Right cardiac atrium (tissue), 5 donors: ENCODE results near the gene TAF7L. TPM values are rescaled to one million over a fixed set of nuclear protein-coding genes. Genes with fewer than 3 reads are reported as not detected.

Source experiments
- ATAC-seq, 2 donors: fragments of 200-7000 bp; cut with Tn5 transposase; one replicate each; pipeline versions ENCODE4 v1.8.0 to v1.9.1; 2020; ENCODE audit warnings: moderate library complexity in 2 of 2, mild to moderate bottlenecking in 1 of 2
- DNase-seq, 3 donors: peaks; one replicate each; pipeline ENCODE4 v3.0.0-alpha.2; 2020
- H3K27ac ChIP-seq: one replicate; pipeline ENCODE4 v1.5.1; 2013; ENCODE audit warnings: mild to moderate bottlenecking, low read length, control low read depth, moderate library complexity
- H3K27me3 ChIP-seq: one replicate; pipeline ENCODE4 v1.6.1; 2013; ENCODE audit not compliant: control insufficient read depth, insufficient read depth
- H3K4me1 ChIP-seq: one replicate; pipeline ENCODE4 v1.6.1; 2013; ENCODE audit warnings: low read length; ENCODE audit not compliant: control insufficient read depth, insufficient read depth
- H3K4me3 ChIP-seq: one replicate; pipeline ENCODE4 v1.5.1; 2013; ENCODE audit warnings: low read length, control low read depth
- H3K9me3 ChIP-seq: one replicate; pipeline ENCODE4 v1.6.1; 2013; ENCODE audit warnings: low read length; ENCODE audit not compliant: control insufficient read depth
- WGBS: extraction: QIAGEN DNeasy Blood & Tissue Kit; methylation state at CpG from one replicate; pipeline ENCODE4 v1.1.7; 2013; 5-methylcytosine and 5-hydroxymethylcytosine counted together
- intact Hi-C, 4 donors: fragments of 100-400 bp; cut with DNase I; formaldehyde crosslinking; loops; one replicate each; pipeline versions ENCODE4 v1.11.0 to v1.14.0; 2022 to 2023
- polyA plus RNA-seq: library from polyadenylated mRNA; stranded (reverse); fragments of 200-250 nt; gene quantifications from one replicate; pipeline ENCODE4 v1.2.3, GENCODE V29; 2013
- total RNA-seq, 4 donors: library from RNA; stranded (reverse); fragmentation: NEBNext Ultra II Directional; extraction: Animal tissue kit (Norgen Biotek cat#: 25700); gene quantifications; one replicate each; pipeline ENCODE4 v1.2.1, GENCODE V29; 2021
- donor health status: healthy with polysubstance abuse.
- donor health status: DM: no; HTN: yes; CAD: no.
- donor health status: DM: no; HTN: no; CAD: no.
- donor health status: DM: no; HTN: yes; CAD: no; lungs with severe emphysema.
- donor health status: DM: yes; HTN: yes; CAD: no.

TAF7L gene
- total and polyA plus RNA-seq, 5 donors, result not detected

DNA sequence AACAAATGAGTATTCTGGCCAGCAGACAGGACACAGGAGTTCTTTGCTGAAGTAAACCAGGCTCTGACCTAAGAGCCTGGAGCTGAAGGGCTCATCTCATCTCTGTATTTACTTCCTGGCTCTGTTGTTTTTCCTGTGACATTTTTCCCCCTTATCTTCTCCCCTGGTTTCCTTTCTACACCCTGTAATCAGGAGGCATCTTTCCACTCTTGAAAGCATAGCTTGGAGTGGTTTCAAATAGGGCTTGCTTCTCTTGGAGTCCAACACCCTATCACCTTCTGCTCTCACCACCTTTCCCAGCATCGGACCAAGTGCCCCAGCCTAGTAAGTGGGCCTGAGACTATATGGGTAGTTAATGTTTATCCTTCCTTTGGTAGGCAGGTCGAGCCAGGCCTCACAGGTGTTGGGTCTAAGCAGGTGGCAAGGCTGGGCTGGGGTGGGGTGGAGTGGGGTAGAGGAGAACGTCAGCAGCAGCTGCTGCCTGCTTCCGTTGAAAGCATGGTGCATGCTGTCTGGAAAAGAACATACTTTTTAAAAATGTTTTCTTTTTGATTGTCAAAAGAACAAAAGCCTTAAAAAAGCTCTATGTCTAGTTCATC is 70.4 kb downstream of the TAF7L start:
- no peaks in the 10 kb centered on the region for H3K4me1 ChIP-seq
- WGBS, result 50% methylated on average over 4 of the region's 4 CpGs
- no peaks in the 10 kb centered on the region for H3K27me3 ChIP-seq
- intact Hi-C loops, result no loop called here
- ATAC-seq (no peak), DNase-seq (no peak)
- H3K4me3 ChIP-seq, result no peak overlapping the region
- no peak overlapping the region for H3K27ac ChIP-seq
- H3K9me3 ChIP-seq, result no peaks in the 10 kb centered on the region

DNA sequence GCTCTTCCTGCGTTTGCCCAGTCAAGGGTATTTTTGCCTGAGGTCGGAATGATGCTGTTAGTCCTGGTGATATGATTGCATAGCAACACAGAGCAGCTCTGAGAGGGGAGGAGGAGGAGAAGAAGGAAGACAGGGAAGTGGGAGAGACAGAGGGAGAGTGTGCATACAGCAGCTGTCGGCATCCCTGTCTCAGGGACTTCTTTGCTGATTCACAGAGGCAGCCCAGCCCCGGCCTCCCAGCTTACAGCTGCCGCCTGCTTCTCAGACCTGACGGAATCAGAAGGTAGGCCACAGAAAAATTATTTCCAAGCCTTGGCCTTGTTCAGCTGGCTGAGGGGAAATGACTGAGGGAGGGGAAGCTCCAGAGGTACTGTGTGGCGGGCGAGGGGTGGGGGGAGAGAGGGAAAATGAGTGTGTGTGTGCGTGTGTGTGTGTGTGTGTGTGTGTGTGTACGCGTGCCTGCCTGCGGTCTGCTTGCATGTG is 71.2 kb downstream of the TAF7L start:
- ATAC-seq, result no peak
- DNase-seq, result no peak
- intact Hi-C loops, result no loop called here
- Histone ChIP-seq H3K27me3 (no peaks in the 10 kb centered on the region), H3K4me3 (no peak overlapping the region), H3K9me3 (no peaks in the 10 kb centered on the region), H3K27ac (no peak overlapping the region), H3K4me1 (no peaks in the 10 kb centered on the region)
- 37% methylated on average over 12 of the region's 12 CpGs for WGBS

DNA sequence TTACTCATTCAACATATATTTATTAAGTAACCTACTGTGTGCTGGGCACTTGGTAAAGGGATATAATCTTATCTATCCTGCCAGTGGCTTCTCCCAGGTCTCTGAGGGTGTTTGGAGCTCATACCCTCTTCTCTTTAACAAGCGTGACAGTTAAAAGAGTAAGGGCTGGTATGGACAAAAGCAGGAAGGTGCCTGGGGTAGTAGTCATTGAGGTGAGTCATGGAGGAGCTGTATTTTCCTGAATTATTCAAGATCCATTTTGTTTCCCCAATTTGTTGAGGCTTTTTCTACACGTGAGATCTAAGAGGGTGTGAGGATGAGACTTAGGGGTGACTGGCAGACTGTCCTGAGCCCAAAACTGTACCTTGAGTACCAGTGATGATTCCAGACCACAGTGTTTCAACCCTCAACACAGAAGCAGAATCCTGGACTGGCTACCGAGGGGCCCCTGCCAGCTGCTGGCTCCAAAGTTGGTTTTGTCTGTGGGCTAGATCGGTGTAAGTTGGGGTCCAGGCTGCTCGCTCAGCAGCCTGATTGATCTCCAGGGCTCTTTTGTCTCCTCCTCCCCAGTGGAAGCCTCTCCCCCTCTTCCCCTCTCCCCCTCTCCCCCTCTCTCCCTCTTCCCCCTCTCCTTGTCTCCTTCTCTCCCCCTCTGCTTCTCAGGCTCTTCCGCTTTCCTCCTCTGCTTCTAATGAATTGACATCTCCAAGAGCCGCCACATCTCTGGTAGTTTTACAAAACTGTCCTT is 71.8 kb downstream of the TAF7L start, which contains the start of gene DRP2:
Gene DRP2, plus strand, starts transcription at position 671 of the 748 bp plus-strand sequence. CDS start 11,862 bp downstream, outside the sequence.
- 57% methylated on average over 7 of the region's 7 CpGs for WGBS
- H3K9me3 ChIP-seq, result no peaks in the 10 kb centered on the region
- no peaks in the 10 kb centered on the region for H3K4me1 ChIP-seq
- no peak within 1 kb of the TSS for H3K4me3 ChIP-seq
- intact Hi-C loops, result no loop called here
- no peak within 1 kb of the TSS for H3K27ac ChIP-seq
- ATAC-seq (no peak), DNase-seq (no peak)
- H3K27me3 ChIP-seq, result no peaks in the 10 kb centered on the region

Other genes with a start within 250 kb of the TAF7L start
- gene TRMT2B, start 239.2 kb downstream of the TAF7L start, total RNA-seq, result 10 to 100 TPM; 19.4 to 22.6 (median 21.0) TPM
- gene TRMT2B, start 239.2 kb downstream of the TAF7L start, polyA plus RNA-seq, result 14.7 TPM
- gene TMEM35A, start 212.5 kb downstream of the TAF7L start, total RNA-seq, result under 1 TPM; 0.23 to 0.50 (median 0.33) TPM
- 0.66 TPM for gene TMEM35A, start 212.5 kb downstream of the TAF7L start, polyA plus RNA-seq
- gene CENPI, start 193.1 kb downstream of the TAF7L start, total RNA-seq, result under 1 TPM; 0.31 to 0.85 (median 0.58) TPM
- 0.38 TPM for gene CENPI, start 193.1 kb downstream of the TAF7L start, polyA plus RNA-seq
- gene DRP2, start 71.5 kb downstream of the TAF7L start, total RNA-seq, result under 1 TPM; 0.03 to 0.17 (median 0.13) TPM
- gene DRP2, start 71.5 kb downstream of the TAF7L start, polyA plus RNA-seq, result 0.27 TPM
- 10 to 100 TPM; 14.4 to 20.3 (median 19.1) TPM for gene TIMM8A, start 57.4 kb upstream of the TAF7L start, total RNA-seq
- gene TIMM8A, start 57.4 kb upstream of the TAF7L start, polyA plus RNA-seq, result 12.9 TPM
- gene BTK, start 94.9 kb upstream of the TAF7L start, total RNA-seq, result 1 to 10 TPM; 1.6 to 3.6 (median 3.3) TPM
- 0.88 TPM for gene BTK, start 94.9 kb upstream of the TAF7L start, polyA plus RNA-seq
- gene RPL36A, start 99.7 kb upstream of the TAF7L start, total RNA-seq, result 100 to 1,000 TPM in 2 of 4 donors, 10 to 100 TPM in 2; 71.2 to 109 (median 99.8) TPM
- 1,005 TPM for gene RPL36A, start 99.7 kb upstream of the TAF7L start, polyA plus RNA-seq
- gene GLA, start 116.6 kb upstream of the TAF7L start, total RNA-seq, result 10 to 100 TPM; 10.4 to 20.5 (median 17.9) TPM
- gene GLA, start 116.6 kb upstream of the TAF7L start, polyA plus RNA-seq, result 20.7 TPM
- gene HNRNPH2, start 116.9 kb upstream of the TAF7L start, total RNA-seq, result 10 to 100 TPM; 54.6 to 69.4 (median 58.8) TPM
- 53.3 TPM for gene HNRNPH2, start 116.9 kb upstream of the TAF7L start, polyA plus RNA-seq
- 10 to 100 TPM in 1 of 4 donors, 1 to 10 TPM in 3; 8.4 to 10.3 (median 8.7) TPM for gene ARMCX4, start 194.1 kb upstream of the TAF7L start, total RNA-seq
- gene ARMCX4, start 194.1 kb upstream of the TAF7L start, polyA plus RNA-seq, result 14.1 TPM